Measurements from ENCODE around the gene STRIP2. TPM values are rescaled to one million over a fixed set of nuclear protein-coding genes. Genes with fewer than 3 reads are reported as not detected.
"Not testable (repeated sequence)": the region's sequence is repeated elsewhere in the genome, so short reads cannot be mapped to it uniquely, and the experiment has no call there.

Gene STRIP2
- total RNA-seq, 1 experiment from 2014 or later = 9.1 TPM

DNA sequence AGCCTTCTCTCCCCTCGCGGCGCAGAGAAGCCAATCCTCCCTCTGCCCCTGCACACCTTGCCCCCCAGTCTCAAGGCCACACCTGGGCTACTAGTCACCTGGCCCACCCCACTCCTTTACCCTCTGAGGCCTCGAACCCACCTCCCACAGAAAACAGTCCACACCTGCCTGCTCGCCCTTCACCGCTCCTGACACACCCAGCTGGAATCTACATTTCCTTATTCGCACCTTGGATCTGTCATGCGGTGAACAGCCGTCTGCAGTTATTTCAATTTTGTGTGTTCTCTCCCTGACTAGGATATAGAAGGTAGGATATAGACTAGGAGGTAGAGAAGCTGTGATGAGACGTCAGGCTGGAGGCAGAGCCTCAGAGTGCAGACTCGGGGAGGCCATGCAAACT lies 97.5 kb downstream of the STRIP2 start:
- no peak for DNase-seq (ENCODE audit: low spot score)
- Histone ChIP-seq H3K36me3 (ENCODE audit: insufficient read depth, low read length, poor library complexity, severe bottlenecking) (no peaks in the 10 kb centered on the region), H3K9me3 (ENCODE audit: low read depth, low read length, poor library complexity, severe bottlenecking) (no peaks in the 10 kb centered on the region), H3K27ac (ENCODE audit: low read depth, low read length, poor library complexity, severe bottlenecking) (no peak overlapping the region), H3K4me1 (ENCODE audit: insufficient read depth, low read length, poor library complexity, severe bottlenecking) (no peaks in the 10 kb centered on the region), H3K4me3 (ENCODE audit: low read depth, low read length, poor library complexity, severe bottlenecking) (no peak overlapping the region), H3K27me3 (replicated peaks; ENCODE audit: insufficient read depth, low read depth, low read length, poor library complexity) (no peaks in the 10 kb centered on the region)
- ChIA-PET CTCF (no interaction called here), POLR2A (ENCODE audit: low non-redundant PET) (no interaction called here)
- no TSS peak for BruUV-seq (replicated peaks)
- intact Hi-C loops (cut with micrococcal nuclease; ENCODE audit: unreplicated experiment) = no loop called here
- no peak for TF ChIP-seq EZH2 (IDR thresholded peaks at IDR 0.05; ENCODE audit: borderline replicate concordance, low read depth, low read length, poor library complexity, severe bottlenecking)
- TF ChIP-seq, protein P1, sequence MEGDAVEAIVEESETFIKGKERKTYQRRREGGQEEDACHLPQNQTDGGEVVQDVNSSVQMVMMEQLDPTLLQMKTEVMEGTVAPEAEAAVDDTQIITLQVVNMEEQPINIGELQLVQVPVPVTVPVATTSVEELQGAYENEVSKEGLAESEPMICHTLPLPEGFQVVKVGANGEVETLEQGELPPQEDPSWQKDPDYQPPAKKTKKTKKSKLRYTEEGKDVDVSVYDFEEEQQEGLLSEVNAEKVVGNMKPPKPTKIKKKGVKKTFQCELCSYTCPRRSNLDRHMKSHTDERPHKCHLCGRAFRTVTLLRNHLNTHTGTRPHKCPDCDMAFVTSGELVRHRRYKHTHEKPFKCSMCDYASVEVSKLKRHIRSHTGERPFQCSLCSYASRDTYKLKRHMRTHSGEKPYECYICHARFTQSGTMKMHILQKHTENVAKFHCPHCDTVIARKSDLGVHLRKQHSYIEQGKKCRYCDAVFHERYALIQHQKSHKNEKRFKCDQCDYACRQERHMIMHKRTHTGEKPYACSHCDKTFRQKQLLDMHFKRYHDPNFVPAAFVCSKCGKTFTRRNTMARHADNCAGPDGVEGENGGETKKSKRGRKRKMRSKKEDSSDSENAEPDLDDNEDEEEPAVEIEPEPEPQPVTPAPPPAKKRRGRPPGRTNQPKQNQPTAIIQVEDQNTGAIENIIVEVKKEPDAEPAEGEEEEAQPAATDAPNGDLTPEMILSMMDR (conservative IDR thresholded peaks at IDR 0.05; ENCODE audit: low read depth, low read length) = no peak

DNA sequence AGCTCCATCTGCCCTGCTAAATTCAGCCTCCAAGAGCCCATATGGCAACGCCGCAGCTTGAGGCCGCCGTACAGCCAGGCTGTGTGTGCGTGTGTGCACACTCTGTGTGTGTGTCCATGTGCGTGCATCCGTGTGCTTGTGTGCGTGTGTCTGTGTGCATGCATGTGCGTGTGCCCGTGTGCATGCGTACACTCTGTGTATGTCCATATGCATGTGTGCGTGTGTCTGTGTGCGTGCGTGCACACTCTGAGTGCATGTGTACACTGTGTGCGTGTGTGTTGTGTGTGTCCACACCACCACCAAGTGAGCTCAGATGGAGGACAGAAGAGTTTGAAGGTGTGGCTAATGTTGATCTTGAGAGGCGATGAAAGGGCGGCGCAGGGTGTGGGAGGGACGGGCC lies 98.1 kb downstream of the STRIP2 start:
- ChIA-PET POLR2A (ENCODE audit: low non-redundant PET) (no interaction called here), CTCF (no interaction called here)
- intact Hi-C loops (cut with micrococcal nuclease; ENCODE audit: unreplicated experiment) = no loop called here
- H3K27me3 ChIP-seq (replicated peaks; ENCODE audit: insufficient read depth, low read depth, low read length, poor library complexity) = no peaks in the 10 kb centered on the region
- TF ChIP-seq, protein P1 (conservative IDR thresholded peaks at IDR 0.05; ENCODE audit: low read depth, low read length) = no peak
- no peak for TF ChIP-seq EZH2 (IDR thresholded peaks at IDR 0.05; ENCODE audit: borderline replicate concordance, low read depth, low read length, poor library complexity, severe bottlenecking)
- H3K4me1 ChIP-seq (ENCODE audit: insufficient read depth, low read length, poor library complexity, severe bottlenecking) = no peaks in the 10 kb centered on the region
- H3K9me3 ChIP-seq (ENCODE audit: low read depth, low read length, poor library complexity, severe bottlenecking) = no peaks in the 10 kb centered on the region
- H3K27ac ChIP-seq (ENCODE audit: low read depth, low read length, poor library complexity, severe bottlenecking) = no peak overlapping the region
- no peak overlapping the region for H3K4me3 ChIP-seq (ENCODE audit: low read depth, low read length, poor library complexity, severe bottlenecking)
- DNase-seq (ENCODE audit: low spot score) = no peak
- BruUV-seq (replicated peaks) = no TSS peak
- no peaks in the 10 kb centered on the region for H3K36me3 ChIP-seq (ENCODE audit: insufficient read depth, low read length, poor library complexity, severe bottlenecking)

DNA sequence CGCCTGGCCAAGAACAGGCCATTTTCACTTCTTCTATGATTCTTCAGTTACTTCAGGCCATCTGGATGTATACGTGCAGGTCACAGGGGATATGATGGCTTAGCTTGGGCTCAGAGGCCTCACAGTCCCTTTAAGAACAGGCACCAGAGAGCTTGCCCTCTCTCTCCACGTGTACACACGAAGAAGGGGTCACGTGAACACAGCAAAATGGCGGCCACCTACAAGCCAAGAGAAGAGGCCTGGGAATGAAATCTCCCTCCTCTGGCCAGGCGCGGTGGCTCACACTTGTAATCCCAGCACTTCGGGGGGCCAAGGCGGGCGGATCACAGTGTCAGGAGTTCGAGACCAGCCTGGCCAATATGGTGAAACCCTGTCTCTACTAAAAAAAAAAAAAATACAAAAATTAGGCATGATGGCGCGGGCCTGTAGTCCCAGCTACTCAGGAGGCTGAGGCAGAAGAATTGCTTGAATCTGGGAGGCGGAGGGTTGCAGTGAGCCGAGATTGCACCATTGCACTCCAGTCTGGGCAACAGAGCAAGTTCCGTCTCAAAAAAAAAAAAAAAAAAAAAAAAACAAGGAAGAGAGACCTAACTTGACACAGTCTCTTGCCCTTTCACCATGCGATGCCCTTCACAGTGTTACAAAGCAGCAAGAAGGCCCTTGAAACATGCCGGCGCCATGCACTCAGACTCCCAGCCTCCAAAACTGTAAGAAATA lies 100.5 kb downstream of the STRIP2 start:
- H3K4me1 ChIP-seq (ENCODE audit: insufficient read depth, low read length, poor library complexity, severe bottlenecking); H3K36me3 ChIP-seq (ENCODE audit: insufficient read depth, low read length, poor library complexity, severe bottlenecking); BruUV-seq (replicated peaks); H3K9me3 ChIP-seq (ENCODE audit: low read depth, low read length, poor library complexity, severe bottlenecking); DNase-seq (ENCODE audit: low spot score); intact Hi-C loops (cut with micrococcal nuclease; ENCODE audit: unreplicated experiment); POLR2A ChIA-PET (ENCODE audit: low non-redundant PET); H3K4me3 ChIP-seq (ENCODE audit: low read depth, low read length, poor library complexity, severe bottlenecking); H3K27me3 ChIP-seq (replicated peaks; ENCODE audit: insufficient read depth, low read depth, low read length, poor library complexity); H3K27ac ChIP-seq (ENCODE audit: low read depth, low read length, poor library complexity, severe bottlenecking); CTCF ChIA-PET: not testable (repeated sequence)

DNA sequence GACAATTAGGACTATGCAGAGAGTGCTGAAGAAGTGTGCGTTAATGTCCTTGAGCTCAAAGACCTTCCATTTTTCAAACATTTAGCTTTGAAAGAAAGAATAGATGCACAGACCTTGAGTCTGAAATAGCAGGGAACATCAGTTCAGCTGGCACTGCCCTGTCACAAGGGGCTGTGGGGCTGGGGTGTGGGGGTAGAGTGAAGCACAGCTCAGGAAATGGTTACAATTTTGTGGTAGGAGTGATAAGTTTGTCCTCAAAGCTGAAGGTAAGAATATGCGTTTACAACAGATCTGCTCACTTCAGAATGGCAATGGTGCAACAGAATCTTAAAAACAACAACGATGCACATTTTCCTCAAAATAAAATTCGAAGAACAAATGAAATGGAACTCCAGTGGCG lies 101.7 kb downstream of the STRIP2 start:
- TF ChIP-seq, protein P1 (conservative IDR thresholded peaks at IDR 0.05; ENCODE audit: low read depth, low read length) = no peak
- no peak for TF ChIP-seq EZH2 (IDR thresholded peaks at IDR 0.05; ENCODE audit: borderline replicate concordance, low read depth, low read length, poor library complexity, severe bottlenecking)
- intact Hi-C loops (cut with micrococcal nuclease; ENCODE audit: unreplicated experiment) = no loop called here
- POLR2A ChIA-PET (ENCODE audit: low non-redundant PET) = no interaction called here
- H3K36me3 ChIP-seq (ENCODE audit: insufficient read depth, low read length, poor library complexity, severe bottlenecking) = no peaks in the 10 kb centered on the region
- no peaks in the 10 kb centered on the region for H3K9me3 ChIP-seq (ENCODE audit: low read depth, low read length, poor library complexity, severe bottlenecking)
- H3K27me3 ChIP-seq (replicated peaks; ENCODE audit: insufficient read depth, low read depth, low read length, poor library complexity) = no peaks in the 10 kb centered on the region
- H3K4me1 ChIP-seq (ENCODE audit: insufficient read depth, low read length, poor library complexity, severe bottlenecking) = no peaks in the 10 kb centered on the region
- BruUV-seq (replicated peaks) = no TSS peak
- no peak overlapping the region for H3K4me3 ChIP-seq (ENCODE audit: low read depth, low read length, poor library complexity, severe bottlenecking)
- DNase-seq (ENCODE audit: low spot score) = no peak
- no peak overlapping the region for H3K27ac ChIP-seq (ENCODE audit: low read depth, low read length, poor library complexity, severe bottlenecking)
- CTCF ChIA-PET = interaction anchor here (0.5 to 0.7 kb wide), 2 partner anchors 32 to 244 kb away, joined by 3 to 11 read pairs; no protein-coding TSS in a partner anchor
